HG03432 (cell line): ENCODE results near the gene WSCD2.

Experiments used
- ATAC-seq: cut with Tn5 transposase; IDR thresholded peaks from one replicate; pipeline ENCODE4 v1.9.1; 2021; ENCODE audit warnings: mild to moderate bottlenecking, moderate library complexity; ENCODE audit not compliant: unreplicated experiment

WSCD2 gene

DNA sequence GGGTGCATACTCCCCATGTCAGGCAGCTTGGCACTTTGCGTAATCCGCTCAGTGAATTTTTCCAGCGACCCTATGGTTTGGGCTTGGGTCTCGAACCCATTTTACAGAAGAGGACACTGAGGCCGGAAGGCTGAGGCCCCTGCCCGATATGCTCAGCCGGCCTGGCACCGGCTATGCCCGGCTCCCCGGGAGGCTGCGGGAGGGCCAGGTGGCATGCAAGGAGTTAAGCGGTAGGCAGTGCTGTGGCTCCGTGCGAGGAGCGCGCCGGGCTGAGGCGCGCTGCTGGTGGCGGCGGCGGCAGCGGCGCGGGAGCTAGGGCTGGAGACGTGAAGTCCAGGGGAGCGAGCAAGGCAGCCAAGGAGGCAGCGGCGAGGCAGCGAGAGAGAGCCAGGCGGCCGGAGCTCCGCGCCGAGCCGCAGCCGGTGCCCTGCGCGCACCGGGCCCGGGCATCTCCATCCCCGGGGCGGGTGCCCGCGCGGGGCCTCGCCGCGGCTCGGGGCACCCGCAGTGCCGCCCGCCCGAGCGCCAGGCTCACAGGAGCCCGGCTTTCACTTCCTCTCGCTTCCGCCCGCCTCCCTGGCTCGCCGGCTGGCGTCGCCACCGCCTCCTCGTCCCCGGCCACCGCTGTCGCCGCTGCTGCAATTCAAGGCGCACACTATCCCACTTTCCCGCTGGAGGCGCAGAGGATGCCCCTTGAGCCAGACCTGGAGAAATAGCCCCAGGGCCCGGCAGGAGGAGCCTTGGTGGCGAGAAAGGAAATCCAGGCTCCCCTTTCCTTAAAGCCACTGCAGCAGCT is at the start of gene WSCD2:
TSS of gene WSCD2 (plus strand) at position 272 of the 796 bp plus-strand sequence. CDS start 66,545 bp downstream, outside the sequence.
- ATAC-seq: no peak

- no peak for ATAC-seq
Observed at GRCh38 chr12:108079721-108080120, 49.4 kb upstream of the WSCD2 start.

- ATAC-seq: no peak
Observed at GRCh38 chr12:108080363-108080762, 48.7 kb upstream of the WSCD2 start.

DNA sequence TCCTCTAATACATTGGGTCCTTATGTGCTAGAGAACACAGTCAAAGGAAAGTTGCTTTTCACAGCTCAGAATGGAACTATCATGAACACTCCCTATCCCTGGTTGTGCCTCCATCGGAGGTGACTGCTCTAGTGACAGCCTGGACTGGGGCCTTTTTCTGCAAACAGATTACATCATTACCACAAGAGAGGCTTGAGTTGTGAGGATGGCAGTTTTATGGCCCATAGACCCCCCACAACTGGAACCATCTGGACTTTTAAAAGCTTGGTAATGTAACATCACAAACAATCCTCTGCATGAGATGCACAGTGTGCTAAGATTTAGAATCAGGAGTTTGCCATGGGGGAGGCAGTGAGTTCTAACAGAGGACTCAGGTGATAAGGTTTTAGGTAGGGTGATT is 46.6 kb upstream of the WSCD2 start:
- ATAC-seq: no peak

DNA sequence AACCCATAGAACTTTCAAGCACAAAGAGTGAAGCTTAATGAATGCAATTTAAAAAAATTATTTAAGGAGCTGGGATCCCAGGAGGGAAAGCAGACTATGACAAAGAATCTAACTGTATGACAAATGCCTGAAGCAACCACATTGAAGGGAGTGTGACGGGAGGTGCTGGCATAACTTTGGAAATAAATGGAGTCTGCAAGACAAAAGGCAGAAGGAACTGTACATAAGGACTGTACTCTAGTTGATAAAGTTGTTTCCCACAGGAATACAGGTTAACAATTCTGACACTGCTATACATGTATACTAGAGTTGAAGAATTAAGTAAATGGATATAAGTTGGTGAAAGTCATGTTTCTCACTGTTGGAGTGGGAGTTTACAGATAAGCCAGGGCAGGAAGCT is 41.2 kb upstream of the WSCD2 start:
- ATAC-seq: no peak

- no peak for ATAC-seq
Observed at GRCh38 chr12:108090107-108090899, 38.8 kb upstream of the WSCD2 start.

DNA sequence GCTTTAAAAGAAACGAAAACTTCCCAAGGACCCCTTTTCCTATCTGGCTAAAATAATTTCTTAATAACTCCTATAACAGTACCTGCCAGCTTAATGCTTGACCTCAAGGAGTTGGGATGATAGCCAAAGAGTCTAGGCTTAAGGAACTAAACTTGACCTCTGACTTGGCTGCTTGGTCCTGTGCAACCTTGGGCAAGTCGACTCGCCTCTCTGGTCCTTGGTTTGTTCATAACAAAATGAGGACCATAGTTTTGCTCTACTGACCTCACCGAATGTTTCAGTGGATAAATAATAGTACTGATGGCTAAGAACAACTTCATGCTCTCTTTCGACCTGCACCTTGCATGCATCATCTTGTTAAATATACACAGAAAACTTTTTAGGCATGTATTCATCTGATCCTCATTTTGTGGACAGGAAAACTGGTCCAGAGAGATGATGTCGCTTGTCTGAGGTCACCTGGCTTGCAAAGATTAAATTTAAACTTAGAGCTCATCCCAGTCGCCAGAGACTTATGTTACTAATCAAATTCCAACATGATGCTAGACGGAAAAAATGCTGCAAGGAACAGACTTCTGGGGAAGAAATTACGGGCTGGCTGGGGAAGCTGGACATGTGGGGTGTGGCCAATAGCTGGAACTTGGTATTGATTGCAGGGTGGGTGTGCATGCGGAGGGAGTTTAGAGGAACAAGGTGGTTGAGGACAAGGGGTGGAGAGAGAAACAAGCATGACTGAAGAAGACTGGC is 38.0 kb upstream of the WSCD2 start:
- ATAC-seq: no peak

- no peak for ATAC-seq
Observed at GRCh38 chr12:108091679-108092051, 37.4 kb upstream of the WSCD2 start.

GRCh38 chr12:108093209-108093608 is 35.9 kb upstream of the WSCD2 start:
- ATAC-seq: no peak

GRCh38 chr12:108094056-108094649 is 34.9 kb upstream of the WSCD2 start:
- no peak for ATAC-seq

DNA sequence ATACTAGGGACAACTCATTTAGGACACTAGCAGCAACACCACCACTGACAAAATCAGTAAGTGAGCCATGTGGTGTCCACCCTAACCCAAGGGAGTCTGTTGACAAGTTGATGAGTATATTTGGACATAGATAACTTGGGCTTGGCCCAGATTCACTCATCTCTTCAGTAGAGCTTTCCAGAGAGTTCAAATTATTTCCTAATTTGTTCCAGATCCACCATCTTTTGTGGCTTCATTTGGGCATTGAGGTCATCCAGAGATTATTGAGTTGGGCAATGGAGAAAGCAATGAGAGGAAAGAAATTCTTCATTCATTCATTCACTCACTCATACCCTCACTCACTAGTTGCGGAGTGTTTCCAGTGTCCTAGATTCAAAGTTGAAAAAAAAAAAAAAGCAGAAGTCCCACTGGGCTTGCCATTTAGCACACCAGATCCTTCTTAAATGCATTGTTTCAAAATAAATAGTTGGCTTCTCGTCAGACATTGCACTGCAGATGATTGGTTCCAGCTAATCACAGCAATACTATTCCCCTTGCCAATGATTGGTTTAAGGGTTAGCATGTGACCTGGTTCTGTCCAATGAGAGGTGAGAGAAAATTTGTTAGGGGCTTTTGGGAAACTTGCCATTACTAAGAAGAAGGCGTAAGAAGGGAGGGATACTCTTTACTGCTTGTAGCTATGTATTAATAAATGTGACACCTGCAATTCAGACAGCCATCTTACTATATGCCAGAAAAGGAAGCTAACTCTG is 31.8 kb upstream of the WSCD2 start:
- ATAC-seq: no peak

- no peak for ATAC-seq
Observed at GRCh38 chr12:108098374-108098773, 30.7 kb upstream of the WSCD2 start.

DNA sequence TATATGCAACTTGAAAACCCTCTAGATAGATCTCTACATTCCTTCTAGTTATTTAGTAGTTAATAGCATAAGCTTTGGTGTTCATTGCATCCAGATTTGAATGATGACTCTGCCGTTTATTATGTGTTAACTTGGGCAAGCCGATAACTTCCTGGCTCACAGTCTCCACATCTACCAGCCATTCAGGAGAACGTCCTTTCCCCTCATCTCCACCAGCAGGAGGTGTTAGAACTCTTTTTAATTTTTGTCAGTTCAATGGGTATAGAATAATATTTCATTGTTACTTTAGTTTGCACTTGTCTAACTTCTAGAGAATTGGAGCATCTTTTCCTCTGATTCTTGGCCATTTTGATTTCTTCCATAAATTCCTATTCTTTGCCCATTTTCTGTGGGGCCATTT is 30.0 kb upstream of the WSCD2 start:
- ATAC-seq: no peak

DNA sequence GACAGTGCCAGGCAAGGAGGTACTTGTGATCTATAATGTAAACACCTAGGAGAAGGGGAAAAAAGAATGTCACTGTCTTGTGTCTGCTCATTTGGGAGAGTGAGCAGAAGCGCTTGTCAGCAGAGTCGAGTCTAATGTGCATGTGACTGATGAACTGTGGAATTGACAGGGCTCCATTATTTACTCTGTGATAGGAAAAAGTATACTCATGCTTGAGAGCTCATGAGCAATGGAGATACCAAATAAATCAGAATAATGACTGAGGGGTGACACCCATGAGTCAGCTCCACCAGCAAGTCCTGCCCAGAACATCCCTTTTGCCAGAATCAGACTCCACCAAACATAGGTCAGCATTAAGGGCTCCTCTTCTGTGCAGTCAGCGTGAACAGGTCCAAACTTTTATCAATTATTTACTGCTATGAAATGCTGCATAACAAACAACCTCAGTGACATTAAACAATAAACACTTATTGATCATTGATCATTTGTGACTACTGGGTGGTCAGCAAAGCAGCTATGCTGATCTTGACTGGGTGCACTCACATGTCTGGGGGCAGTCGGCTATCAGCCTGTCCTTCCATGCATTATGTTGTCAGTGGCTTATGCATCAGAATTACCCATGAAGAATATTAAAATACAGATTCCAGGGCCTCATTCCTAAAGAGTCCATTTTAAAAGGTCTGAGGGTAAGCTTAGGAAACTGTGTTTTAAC is 29.2 kb upstream of the WSCD2 start:
- no peak for ATAC-seq

- ATAC-seq: no peak
Observed at GRCh38 chr12:108101605-108102175, 27.4 kb upstream of the WSCD2 start.

DNA sequence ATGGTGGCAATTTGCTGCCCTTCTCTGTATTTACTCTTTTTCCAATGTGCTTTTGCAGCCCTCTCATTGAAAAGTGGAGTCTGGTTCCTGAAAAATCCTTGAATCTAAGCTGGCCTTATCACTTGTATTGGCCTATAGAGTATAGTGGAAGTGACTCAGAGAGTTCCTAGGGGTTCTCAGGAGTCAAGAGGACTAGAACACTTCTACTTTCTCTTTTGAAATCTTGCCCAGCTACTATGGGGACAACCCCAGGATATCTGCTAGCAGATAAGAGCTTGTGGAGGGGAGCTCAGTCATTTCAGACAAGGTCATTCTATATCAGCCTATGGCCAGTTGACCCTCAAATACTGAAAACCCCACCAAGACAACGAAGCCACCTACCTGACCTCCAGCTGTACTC is 26.7 kb upstream of the WSCD2 start:
- peak; percentile 60 for ATAC-seq

DNA sequence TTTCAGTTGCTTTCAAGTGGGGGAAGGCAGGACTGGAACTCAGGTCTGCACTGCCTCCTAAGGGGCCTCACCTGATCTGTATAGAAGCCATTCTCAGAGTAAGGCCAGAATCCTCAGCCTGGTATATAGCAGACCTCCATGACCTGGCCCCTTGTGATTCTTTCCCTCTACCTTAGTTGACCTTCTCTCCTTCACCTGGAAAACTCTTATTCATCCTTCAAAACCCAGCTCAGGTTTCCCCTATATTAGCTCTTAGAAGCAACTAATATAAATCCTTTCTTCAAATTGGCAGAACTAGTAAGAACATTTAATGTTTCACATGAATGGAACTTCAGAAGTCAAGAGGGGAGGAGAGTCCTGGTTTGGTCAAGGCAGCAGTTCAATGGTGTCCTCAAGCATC is 26.0 kb upstream of the WSCD2 start:
- no peak for ATAC-seq

GRCh38 chr12:108103517-108103916 is 25.6 kb upstream of the WSCD2 start:
- no peak for ATAC-seq

GRCh38 chr12:108104657-108105056 is 24.4 kb upstream of the WSCD2 start:
- no peak for ATAC-seq
